ENCODE measurements around the gene SLC17A1. TPM values are rescaled to one million over a fixed set of nuclear protein-coding genes. Genes with fewer than 3 reads are reported as not detected.

Gene SLC17A1
- total RNA-seq, 4 donors from 2014 or later = not detected

DNA sequence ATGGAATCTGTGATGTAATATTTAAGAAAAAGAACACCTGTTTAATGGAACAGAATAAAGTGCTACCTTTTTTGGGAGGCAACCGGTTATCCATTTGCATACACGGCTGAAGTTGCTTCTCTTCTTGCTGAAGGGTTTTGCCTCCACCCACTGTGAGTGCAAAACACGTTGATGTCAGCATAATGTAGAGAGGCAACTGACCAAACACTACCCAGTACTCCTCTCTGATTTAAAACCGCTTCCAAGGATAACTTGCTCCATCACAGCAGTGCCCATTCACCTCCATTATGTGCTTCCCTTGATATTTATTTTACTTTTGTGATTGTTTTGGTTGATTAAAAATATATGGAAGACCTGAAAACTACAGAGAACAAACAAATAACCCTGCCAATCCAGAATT is 1.4 kb downstream of the SLC17A1 start:
- Histone ChIP-seq H3K36me3 (no peaks in the 10 kb centered on the region), H3K27ac (no peak overlapping the region), H3K9me3 (no peaks in the 10 kb centered on the region), H3K27me3 (no peaks in the 10 kb centered on the region), H3K4me3 (no peak overlapping the region), H3K4me1 (no peaks in the 10 kb centered on the region)
- no peak for DNase-seq
- TF ChIP-seq POLR2A (IDR thresholded peaks at IDR 0.05) = no peak
- TF ChIP-seq, protein P1, sequence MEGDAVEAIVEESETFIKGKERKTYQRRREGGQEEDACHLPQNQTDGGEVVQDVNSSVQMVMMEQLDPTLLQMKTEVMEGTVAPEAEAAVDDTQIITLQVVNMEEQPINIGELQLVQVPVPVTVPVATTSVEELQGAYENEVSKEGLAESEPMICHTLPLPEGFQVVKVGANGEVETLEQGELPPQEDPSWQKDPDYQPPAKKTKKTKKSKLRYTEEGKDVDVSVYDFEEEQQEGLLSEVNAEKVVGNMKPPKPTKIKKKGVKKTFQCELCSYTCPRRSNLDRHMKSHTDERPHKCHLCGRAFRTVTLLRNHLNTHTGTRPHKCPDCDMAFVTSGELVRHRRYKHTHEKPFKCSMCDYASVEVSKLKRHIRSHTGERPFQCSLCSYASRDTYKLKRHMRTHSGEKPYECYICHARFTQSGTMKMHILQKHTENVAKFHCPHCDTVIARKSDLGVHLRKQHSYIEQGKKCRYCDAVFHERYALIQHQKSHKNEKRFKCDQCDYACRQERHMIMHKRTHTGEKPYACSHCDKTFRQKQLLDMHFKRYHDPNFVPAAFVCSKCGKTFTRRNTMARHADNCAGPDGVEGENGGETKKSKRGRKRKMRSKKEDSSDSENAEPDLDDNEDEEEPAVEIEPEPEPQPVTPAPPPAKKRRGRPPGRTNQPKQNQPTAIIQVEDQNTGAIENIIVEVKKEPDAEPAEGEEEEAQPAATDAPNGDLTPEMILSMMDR (IDR thresholded peaks at IDR 0.05) = no peak

DNA sequence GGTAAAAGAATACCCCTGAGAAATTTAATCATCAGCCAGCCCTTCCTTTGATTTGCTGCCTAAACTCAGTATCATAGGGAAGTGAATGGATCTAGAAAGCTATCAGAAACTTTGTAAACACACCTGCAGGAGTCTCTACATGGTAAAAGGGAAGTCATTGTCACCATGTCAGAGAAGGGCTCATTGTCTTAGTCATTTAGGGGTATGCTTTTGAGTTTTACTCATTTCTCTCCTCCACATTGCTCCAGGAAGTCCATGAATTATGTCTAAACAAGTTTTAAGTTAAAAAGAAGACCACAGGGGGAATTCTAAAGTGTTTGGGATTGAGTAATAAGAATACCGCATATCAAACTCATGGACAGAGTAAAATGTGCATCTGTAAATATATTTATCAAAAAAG is 2.5 kb downstream of the SLC17A1 start:
- no peaks in the 10 kb centered on the region for H3K4me1 ChIP-seq
- H3K27me3 ChIP-seq = no peaks in the 10 kb centered on the region
- TF ChIP-seq POLR2A (IDR thresholded peaks at IDR 0.05) = no peak
- TF ChIP-seq, protein P1 (IDR thresholded peaks at IDR 0.05) = no peak
- no peak for DNase-seq
- H3K36me3 ChIP-seq = no peaks in the 10 kb centered on the region
- no peak overlapping the region for H3K4me3 ChIP-seq
- no peak overlapping the region for H3K27ac ChIP-seq
- H3K9me3 ChIP-seq = no peaks in the 10 kb centered on the region

DNA sequence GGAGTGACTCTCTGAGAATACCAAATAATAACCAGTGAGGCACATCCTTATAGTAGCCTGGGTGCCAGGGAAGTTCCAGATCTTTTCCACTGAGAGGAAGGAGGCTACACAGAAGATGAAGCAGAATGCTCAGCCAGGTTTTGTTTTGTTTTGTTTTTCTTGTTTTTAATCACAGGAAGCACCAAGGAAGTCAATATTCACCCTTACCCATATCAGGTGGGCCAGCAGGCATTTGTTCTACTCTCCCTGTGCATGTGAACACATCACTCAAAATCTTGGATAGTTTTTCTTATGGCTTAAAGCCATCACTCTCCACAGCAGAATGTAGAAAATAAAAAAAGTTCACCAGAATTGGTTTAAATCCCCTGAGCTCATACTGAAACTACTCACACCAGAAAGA is 10.5 kb downstream of the SLC17A1 start:
- no peak for DNase-seq
- no peak for TF ChIP-seq POLR2A (IDR thresholded peaks at IDR 0.05)
- TF ChIP-seq, protein P1 (IDR thresholded peaks at IDR 0.05) = no peak
- H3K27ac ChIP-seq = no peak overlapping the region
- H3K27me3 ChIP-seq = no peaks in the 10 kb centered on the region
- H3K4me3 ChIP-seq = no peak overlapping the region
- H3K4me1 ChIP-seq = no peaks in the 10 kb centered on the region
- no peaks in the 10 kb centered on the region for H3K36me3 ChIP-seq
- H3K9me3 ChIP-seq = no peaks in the 10 kb centered on the region

DNA sequence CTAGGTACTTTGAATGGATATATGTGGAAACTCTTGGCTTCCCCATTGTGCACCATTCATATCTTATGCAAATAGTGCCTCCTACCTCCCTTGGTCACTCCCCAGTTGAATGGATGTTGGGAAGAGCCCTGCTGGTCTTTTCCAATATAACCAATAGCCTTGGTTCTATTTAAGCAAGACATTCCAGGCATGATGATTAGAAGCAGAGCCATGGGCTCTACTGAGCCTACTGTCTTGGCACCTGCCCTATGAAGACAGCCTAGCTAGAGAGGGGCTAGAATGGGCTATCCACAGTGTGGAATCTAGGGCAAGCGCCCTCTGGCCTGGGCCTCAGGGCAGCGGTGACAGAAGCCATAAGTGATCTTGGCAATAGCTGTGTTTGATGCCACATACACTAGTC is 15.6 kb downstream of the SLC17A1 start:
- no peaks in the 10 kb centered on the region for H3K27me3 ChIP-seq
- TF ChIP-seq, protein P1 (IDR thresholded peaks at IDR 0.05) = no peak
- no peak for TF ChIP-seq POLR2A (IDR thresholded peaks at IDR 0.05)
- H3K4me1 ChIP-seq = no peaks in the 10 kb centered on the region
- no peak for DNase-seq
- H3K27ac ChIP-seq = no peak overlapping the region
- no peaks in the 10 kb centered on the region for H3K36me3 ChIP-seq
- no peak overlapping the region for H3K4me3 ChIP-seq
- no peaks in the 10 kb centered on the region for H3K9me3 ChIP-seq

DNA sequence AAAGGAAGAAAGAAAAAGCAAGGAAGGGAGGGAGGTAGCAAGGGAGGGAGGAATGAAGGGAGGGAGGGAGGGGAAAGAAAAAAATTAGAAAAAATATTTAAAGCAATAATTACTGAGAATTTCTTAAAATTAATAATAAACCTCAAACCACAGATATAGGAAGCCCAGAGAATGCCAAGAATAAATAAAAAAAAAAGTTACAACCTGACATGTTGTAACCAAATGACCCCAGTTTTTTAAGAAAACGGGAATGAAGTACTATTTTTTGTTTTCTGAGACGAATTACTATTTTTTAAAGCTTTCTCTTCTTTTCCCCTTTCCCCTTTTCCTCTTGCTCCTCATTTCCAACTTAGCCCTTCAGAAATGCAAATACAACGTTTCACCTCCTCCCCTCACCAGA is 16.7 kb downstream of the SLC17A1 start:
- Histone ChIP-seq H3K4me1 (no peaks in the 10 kb centered on the region), H3K27ac (no peak overlapping the region), H3K4me3 (no peak overlapping the region), H3K36me3 (no peaks in the 10 kb centered on the region), H3K9me3 (no peaks in the 10 kb centered on the region), H3K27me3 (no peaks in the 10 kb centered on the region)
- TF ChIP-seq POLR2A (IDR thresholded peaks at IDR 0.05) = no peak
- TF ChIP-seq, protein P1 (IDR thresholded peaks at IDR 0.05) = no peak
- no peak for DNase-seq

DNA sequence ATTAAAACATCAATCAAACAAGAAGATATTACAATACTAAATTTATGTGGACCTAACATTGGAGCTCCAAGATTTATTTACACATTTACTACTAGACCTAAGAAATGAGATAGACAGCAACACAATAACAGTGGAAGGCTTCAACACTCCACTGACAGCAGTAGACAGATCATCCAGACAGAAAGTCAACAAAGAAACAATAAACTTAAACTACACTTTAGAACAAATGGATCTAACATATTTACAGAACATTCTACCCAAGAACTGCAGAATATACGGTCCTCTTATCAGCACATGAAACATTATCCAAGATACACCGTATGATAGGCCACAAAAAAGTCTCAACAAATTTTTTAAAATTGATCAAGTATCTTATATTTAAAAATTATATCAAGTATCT is 27.0 kb downstream of the SLC17A1 start:
- H3K9me3 ChIP-seq = no peaks in the 10 kb centered on the region
- H3K27me3 ChIP-seq = no peaks in the 10 kb centered on the region
- no peak overlapping the region for H3K4me3 ChIP-seq
- H3K27ac ChIP-seq = no peak overlapping the region
- no peak for TF ChIP-seq POLR2A (IDR thresholded peaks at IDR 0.05)
- TF ChIP-seq, protein P1 (IDR thresholded peaks at IDR 0.05) = no peak
- H3K36me3 ChIP-seq = no peaks in the 10 kb centered on the region
- DNase-seq = no peak
- no peaks in the 10 kb centered on the region for H3K4me1 ChIP-seq

Measured in Peyer's patch (tissue), 4 donors.